GM12878 (cell line): ENCODE data around the gene ZNF396. TPM values are rescaled to one million over a fixed set of nuclear protein-coding genes. Genes with fewer than 3 reads are reported as not detected.

Experiments
- ATAC-seq: fragments of 200-7000 bp; cut with Tn5 transposase; 3 replicates; pipeline ENCODE4 v1.9.1; 2020; ENCODE audit warnings: mild to moderate bottlenecking, moderate library complexity
- BruUV-seq: library from RNA; stranded (reverse); fragments of 400-500 nt; replicated peaks from 2 replicates; lab custom pipeline; 2021; lab: Mats Ljungman, UMichigan
- CTCF ChIA-PET: fragments of 300-600 bp; sonication (Branson Sonifier 250); formaldehyde crosslinking; extraction: SDS; loops from one replicate; lab custom pipeline; 2021; ENCODE audit warnings: inconsistent platforms; lab: Yijun Ruan, JAX
- POLR2A ChIA-PET: fragments of 350-600 bp; formaldehyde crosslinking; extraction: SDS; loops from one replicate; lab custom pipeline; 2021; ENCODE audit warnings: inconsistent platforms; lab: Charles Lee
- RAD21 ChIA-PET: fragments of 300-600 bp; sonication (Branson Sonifier 250); formaldehyde crosslinking; loops from one replicate; lab custom pipeline; 2023; ENCODE audit warnings: antibody characterized with exemption; ENCODE audit not compliant: unreplicated experiment; lab: Charles Lee
- SMC1A ChIA-PET: fragments of 300-600 bp; sonication (Branson Sonifier 250); formaldehyde crosslinking; loops from one replicate; lab custom pipeline; 2023; ENCODE audit not compliant: unreplicated experiment, uncharacterized antibody; lab: Charles Lee
- DNase-seq: peaks from one replicate; pipeline ENCODE4 v3.0.0-alpha.2; 2011; ENCODE audit warnings: low read depth, low spot score
- FAIRE-seq: peaks from 3 replicates; lab custom pipeline; 2011; peaks lifted over from hg19 to GRCh38; lab: Jason Lieb, UNC
- H2AFZ ChIP-seq: 2 replicates; pipeline ENCODE4 v1.6.0; 2011; ENCODE audit warnings: low read depth, low read length, control low read depth; ENCODE audit not compliant: control insufficient read depth
- H3K27ac ChIP-seq: 2 replicates; pipeline ENCODE4 v1.5.1; 2011; ENCODE audit warnings: control low read depth; ENCODE audit not compliant: control insufficient read depth, insufficient read depth
- H3K27me3 ChIP-seq, 2 experiments: replicated peaks in 1 of 2; 2 replicates each; pipeline versions ENCODE4 v1.6.0 to v1.6.1; 2011; ENCODE audit warnings: low read length in 1 of 2; ENCODE audit not compliant: control insufficient read depth in 2 of 2, insufficient read depth in 2 of 2
- H3K36me3 ChIP-seq, 2 experiments: 2 replicates each; pipeline ENCODE4 v1.5.1; 2011; ENCODE audit warnings: low read length in 1 of 2; ENCODE audit not compliant: control insufficient read depth in 2 of 2, insufficient read depth in 2 of 2
- H3K4me1 ChIP-seq: 2 replicates; pipeline ENCODE4 v1.6.1; 2011; ENCODE audit warnings: mild to moderate bottlenecking, low read length, moderate library complexity, mixed read lengths; ENCODE audit not compliant: control insufficient read depth, insufficient read depth
- H3K4me2 ChIP-seq: 2 replicates; pipeline ENCODE4 v1.6.0; 2011; ENCODE audit warnings: control low read depth; ENCODE audit not compliant: control insufficient read depth, insufficient read depth
- H3K4me3 ChIP-seq: fragments of 200-600 bp; sonication (generic); 2 replicates; pipeline ENCODE4 v1.5.1; 2016
- H3K79me2 ChIP-seq: 2 replicates; pipeline ENCODE4 v1.6.0; 2011; ENCODE audit warnings: low read length; ENCODE audit not compliant: control insufficient read depth, insufficient read depth
- H3K9ac ChIP-seq: 2 replicates; pipeline ENCODE4 v1.8.0; 2011; ENCODE audit warnings: low read length, control low read depth, mixed read lengths; ENCODE audit not compliant: control insufficient read depth, insufficient read depth
- H3K9me3 ChIP-seq: replicated peaks from 3 replicates; pipeline ENCODE4 v1.5.1; 2011; ENCODE audit warnings: mild to moderate bottlenecking, low read length; ENCODE audit not compliant: control insufficient read depth, insufficient read depth
- H4K20me1 ChIP-seq: 2 replicates; pipeline ENCODE4 v1.6.0; 2011; ENCODE audit not compliant: control insufficient read depth, insufficient read depth
- ASH2L ChIP-seq: fragments of 300-600, 200-600 bp; sonication (generic); IDR thresholded peaks from 2 replicates; pipeline ENCODE4 v1.6.1; 2017; ENCODE audit warnings: low read depth, mild to moderate bottlenecking, borderline replicate concordance
- CBX3 ChIP-seq: fragments of 200-600 bp; sonication (generic); IDR thresholded peaks from 2 replicates; pipeline ENCODE4 v1.6.1; 2016; ENCODE audit warnings: low read depth, borderline replicate concordance
- CHD2 ChIP-seq: IDR thresholded peaks from 2 replicates; pipeline ENCODE4 v1.6.1; 2011; ENCODE audit warnings: low read depth, low read length, improper control_type of control experiment, borderline replicate concordance
- E4F1 ChIP-seq: fragments of 450-650 bp; IDR thresholded peaks from 2 replicates; pipeline ENCODE4 v1.6.1; 2018; ENCODE audit warnings: borderline replicate concordance, mild to moderate bottlenecking; ENCODE audit not compliant: partially characterized antibody
- FOXK2 ChIP-seq: fragments of 450-650 bp; IDR thresholded peaks from 2 replicates; pipeline ENCODE4 v1.6.1; 2017; ENCODE audit warnings: mild to moderate bottlenecking, moderate library complexity
- IRF4 ChIP-seq: IDR thresholded peaks from 2 replicates; pipeline ENCODE4 v1.6.1; 2011; ENCODE audit warnings: low read depth, low read length
- PAX5 ChIP-seq: IDR thresholded peaks from 2 replicates; pipeline ENCODE4 v1.6.1; 2011; ENCODE audit warnings: low read depth, low read length, borderline replicate concordance
- PML ChIP-seq: IDR thresholded peaks from 2 replicates; pipeline ENCODE4 v1.6.1; 2012; ENCODE audit warnings: low read length, inconsistent platforms
- RAD21 ChIP-seq: IDR thresholded peaks from 2 replicates; pipeline ENCODE4 v1.6.1; 2011; ENCODE audit warnings: mild to moderate bottlenecking, low read depth, low read length, moderate library complexity; ENCODE audit not compliant: insufficient read depth
- SIN3A ChIP-seq: IDR thresholded peaks from 2 replicates; pipeline ENCODE4 v1.6.1; 2012; ENCODE audit warnings: low read depth, low read length, improper control_type of control experiment
- STAT3 ChIP-seq: IDR thresholded peaks from 2 replicates; pipeline ENCODE4 v1.6.1; 2011; ENCODE audit warnings: low read depth, low read length, improper control_type of control experiment
- YBX1 ChIP-seq: fragments of 450-650 bp; IDR thresholded peaks from 2 replicates; pipeline ENCODE4 v1.6.1; 2016; ENCODE audit warnings: antibody characterized with exemption
- ZBTB40 ChIP-seq: fragments of 450-650 bp; IDR thresholded peaks from 2 replicates; pipeline ENCODE4 v1.6.1; 2016; ENCODE audit warnings: mild to moderate bottlenecking, moderate library complexity, borderline replicate concordance
- ZNF622 ChIP-seq: fragments of 450-650 bp; IDR thresholded peaks from 2 replicates; pipeline ENCODE4 v1.6.1; 2017; ENCODE audit warnings: mild to moderate bottlenecking, inconsistent platforms
- WGBS: methylation state at CpG from one replicate; pipeline ENCODE4 v1.1.6; 2016; ENCODE audit warnings: low lambda C conversion rate; ENCODE audit not compliant: insufficient replicate concordance, insufficient coverage; ENCODE audit errors: missing lambda C conversion rate; 5-methylcytosine and 5-hydroxymethylcytosine counted together
- in situ Hi-C: fragments of 300-500 bp; cut with MboI; formaldehyde crosslinking; loops from 9 replicates; pipeline ENCODE4 v1.14.3; 2018; ENCODE audit warnings: mixed read lengths
- intact Hi-C: fragments of 100-400 bp; cut with micrococcal nuclease; formaldehyde crosslinking; loops from one replicate; pipeline ENCODE4 v1.14.2; 2022; ENCODE audit not compliant: unreplicated experiment
- polyA plus RNA-seq, 11 experiments: library from polyadenylated mRNA; depleted of rRNA in 4 of 11; unstranded in 6 of 11; stranded (reverse) in 5 of 11; fragments of >200 nt; fragmentation: Nextera tagmentation in 4 of 11; fragmentation: Illumina TruSeq in 1 of 11; extraction: Ambion mirVana in 4 of 11; extraction: Trizol in 1 of 11; gene quantifications; 1 replicate in 1 of 11; 2 replicates in 10 of 11; pipeline versions ENCODE4 v1.2.1 to v1.2.3, GENCODE V29; 2011 to 2016; ENCODE audit warnings: inconsistent platforms in 2 of 11, missing spikeins in 2 of 11, low read depth in 1 of 11
- total RNA-seq, 4 experiments: library from RNA; depleted of rRNA in 3 of 4; stranded (reverse); fragments of >200 nt in 3 of 4; fragmentation: Illumina TruSeq in 1 of 4; extraction: Trizol in 1 of 4; gene quantifications; 2 replicates each; pipeline versions ENCODE4 v1.2.1 to v1.2.3, GENCODE V29; 2013 to 2021

Gene ZNF396
- total and polyA plus RNA-seq, 10 of the 15 experiments (the other 5 are each of a cell fraction or from before 2014, with no cell fraction given): 0.14 to 0.79 (median 0.47) TPM

GRCh38 chr18:35334212-35334611 lies 42.9 kb downstream of the ZNF396 start (continued):
- no peak for TF ChIP-seq ZBTB40
- TF ChIP-seq ASH2L: no peak
- TF ChIP-seq SIN3A: no peak
- no peak for TF ChIP-seq STAT3
- no peak for TF ChIP-seq FOXK2

GRCh38 chr18:35331367-35332087 lies 45.6 kb downstream of the ZNF396 start:
- in situ Hi-C loops: no loop called here
- Histone ChIP-seq H3K79me2 (no peaks in the 10 kb centered on the region), H3K4me1 (no peaks in the 10 kb centered on the region), H3K36me3 (peaks cover 2 to 21% of the 10 kb centered on the region in 2 experiments; a peak in 3 of 4 replicates), H3K9me3 (no peaks in the 10 kb centered on the region; the same call in 2 of the 3 replicates), H3K27ac (no peak overlapping the region), H2AFZ (no peak overlapping the region), H3K9ac (no peak overlapping the region), H3K27me3 (no peaks in the 10 kb centered on the region), H3K4me3 (no peak overlapping the region), H3K4me2 (no peak overlapping the region), H4K20me1 (no peaks in the 10 kb centered on the region)
- ATAC-seq (no peak; the same call in 2 of the 3 replicates), DNase-seq (no peak), FAIRE-seq (no peak)
- RAD21 ChIA-PET: no interaction called here
- no TSS peak for BruUV-seq
- WGBS: 98% methylated on average over 4 of the region's 4 CpGs
- POLR2A ChIA-PET: no interaction called here
- intact Hi-C loops: no loop called here
- CTCF ChIA-PET: no interaction called here
- SMC1A ChIA-PET: no interaction called here
- TF ChIP-seq STAT3: no peak
- TF ChIP-seq ZNF622: no peak
- TF ChIP-seq ASH2L: no peak
- TF ChIP-seq CHD2: no peak
- no peak for TF ChIP-seq E4F1
- TF ChIP-seq CBX3: no peak
- TF ChIP-seq PML: no peak
- no peak for TF ChIP-seq PAX5
- TF ChIP-seq YBX1: no peak
- no peak for TF ChIP-seq IRF4
- TF ChIP-seq RAD21: no peak
